Glutamatergic neuron (in vitro differentiated cells): ENCODE data around the gene VPS13A. TPM values are rescaled to one million over a fixed set of nuclear protein-coding genes. Genes with fewer than 3 reads are reported as not detected.

Experiments
- DNase-seq: peaks from one replicate; pipeline ENCODE4 v3.0.0; 2022
- H3K27ac Mint-ChIP-seq: one replicate; pipeline ENCODE4 v1.8.0; 2020; ENCODE audit warnings: mild to moderate bottlenecking, mixed read lengths, inconsistent platforms; ENCODE audit not compliant: unreplicated experiment
- H3K27me3 Mint-ChIP-seq: one replicate; pipeline ENCODE4 v1.8.0; 2020; ENCODE audit warnings: mild to moderate bottlenecking, moderate library complexity, mixed read lengths, inconsistent platforms; ENCODE audit not compliant: unreplicated experiment
- H3K36me3 Mint-ChIP-seq: one replicate; pipeline ENCODE4 v1.8.0; 2020; ENCODE audit warnings: mild to moderate bottlenecking, mixed read lengths, inconsistent platforms; ENCODE audit not compliant: unreplicated experiment
- H3K4me1 Mint-ChIP-seq: one replicate; pipeline ENCODE4 v1.8.0; 2020; ENCODE audit warnings: mild to moderate bottlenecking, low read depth, mixed read lengths, inconsistent platforms; ENCODE audit not compliant: unreplicated experiment
- H3K4me3 Mint-ChIP-seq: one replicate; pipeline ENCODE4 v1.8.0; 2020; ENCODE audit warnings: mild to moderate bottlenecking, mixed read lengths, inconsistent platforms; ENCODE audit not compliant: unreplicated experiment
- H3K9me3 Mint-ChIP-seq: one replicate; pipeline ENCODE4 v1.8.0; 2020; ENCODE audit warnings: mild to moderate bottlenecking, moderate library complexity, mixed read lengths, inconsistent platforms; ENCODE audit not compliant: unreplicated experiment
- CTCF ChIP-seq: fragments of 200-600 bp; sonication (generic); IDR thresholded peaks from one replicate; pipeline ENCODE4 v1.5.0; 2021; ENCODE audit not compliant: partially characterized antibody, unreplicated experiment
- total RNA-seq: library from RNA; stranded (reverse); fragmentation: NEBNext Ultra II Directional; extraction: Animal tissue kit (Norgen Biotek cat#: 25700); gene quantifications from one replicate; pipeline ENCODE4 v1.2.1, GENCODE V29; 2021; ENCODE audit not compliant: unreplicated experiment

The VPS13A gene
- total RNA-seq, 1 donor from 2014 or later, result 43.2 TPM

GRCh38 chr9:77149879-77150278, 27.5 kb upstream of the VPS13A start:
- H3K27ac Mint-ChIP-seq, result no peak overlapping the region
- TF ChIP-seq CTCF, result no peak
- no peaks in the 10 kb centered on the region for H3K27me3 Mint-ChIP-seq
- no peak overlapping the region for H3K4me3 Mint-ChIP-seq
- H3K9me3 Mint-ChIP-seq, result no peaks in the 10 kb centered on the region
- no peak for DNase-seq
- H3K4me1 Mint-ChIP-seq, result no peaks in the 10 kb centered on the region
- H3K36me3 Mint-ChIP-seq, result no peaks in the 10 kb centered on the region

- Mint-ChIP-seq H3K27ac (no peak overlapping the region), H3K36me3 (no peaks in the 10 kb centered on the region), H3K9me3 (no peaks in the 10 kb centered on the region), H3K4me3 (no peak overlapping the region), H3K27me3 (no peaks in the 10 kb centered on the region), H3K4me1 (no peaks in the 10 kb centered on the region)
- TF ChIP-seq CTCF, result no peak
- no peak for DNase-seq
Observed at GRCh38 chr9:77152289-77152688, 25.0 kb upstream of the VPS13A start.

GRCh38 chr9:77156646-77157371, 20.5 kb upstream of the VPS13A start:
- H3K27ac Mint-ChIP-seq, result no peak overlapping the region
- H3K27me3 Mint-ChIP-seq, result no peaks in the 10 kb centered on the region
- H3K4me3 Mint-ChIP-seq, result no peak overlapping the region
- H3K4me1 Mint-ChIP-seq, result no peaks in the 10 kb centered on the region
- TF ChIP-seq CTCF, result no peak
- no peaks in the 10 kb centered on the region for H3K9me3 Mint-ChIP-seq
- DNase-seq, result no peak
- H3K36me3 Mint-ChIP-seq, result no peaks in the 10 kb centered on the region

- Mint-ChIP-seq H3K9me3 (no peaks in the 10 kb centered on the region), H3K4me3 (no peak overlapping the region), H3K27ac (no peak overlapping the region), H3K27me3 (no peaks in the 10 kb centered on the region), H3K36me3 (no peaks in the 10 kb centered on the region), H3K4me1 (no peaks in the 10 kb centered on the region)
- no peak for DNase-seq
- no peak for TF ChIP-seq CTCF
Observed at GRCh38 chr9:77158772-77159513, 18.4 kb upstream of the VPS13A start.

GRCh38 chr9:77161191-77161590, 16.1 kb upstream of the VPS13A start:
- Mint-ChIP-seq H3K4me3 (no peak overlapping the region), H3K36me3 (no peaks in the 10 kb centered on the region), H3K4me1 (no peaks in the 10 kb centered on the region), H3K9me3 (no peaks in the 10 kb centered on the region), H3K27me3 (no peaks in the 10 kb centered on the region), H3K27ac (no peak overlapping the region)
- DNase-seq, result no peak
- TF ChIP-seq CTCF, result no peak
